GM19372 (cell line): ENCODE data around the gene SMYD1.

Experiments used
- ATAC-seq: cut with Tn5 transposase; IDR thresholded peaks from one replicate; pipeline ENCODE4 v1.9.1; 2021; ENCODE audit warnings: mild to moderate bottlenecking, low read depth, moderate library complexity; ENCODE audit not compliant: unreplicated experiment

SMYD1 gene

GRCh38 chr2:88117973-88118372 lies 50.3 kb downstream of the SMYD1 start:
- ATAC-seq, result no peak

- no peak for ATAC-seq
Measured at GRCh38 chr2:88121678-88122077, 54.1 kb downstream of the SMYD1 start.

GRCh38 chr2:88122141-88122884 lies 54.7 kb downstream of the SMYD1 start:
- ATAC-seq, result no peak

- no peak for ATAC-seq
Measured at GRCh38 chr2:88123164-88123974, 55.7 kb downstream of the SMYD1 start.

GRCh38 chr2:88123975-88124917 lies 56.6 kb downstream of the SMYD1 start:
- ATAC-seq, result no peak

- ATAC-seq, result no peak
Measured at GRCh38 chr2:88125344-88125923, 57.8 kb downstream of the SMYD1 start.

- ATAC-seq, result no peak
Measured at GRCh38 chr2:88125924-88126771, 58.5 kb downstream of the SMYD1 start.

GRCh38 chr2:88126772-88127637 lies 59.4 kb downstream of the SMYD1 start:
- ATAC-seq, result no peak

GRCh38 chr2:88127638-88127887 lies 59.9 kb downstream of the SMYD1 start:
- ATAC-seq, result no peak

GRCh38 chr2:88127888-88128653 lies 60.4 kb downstream of the SMYD1 start, which contains the start of gene FABP1:
TSS of gene FABP1 (minus strand) at chr2:88128062. CDS start at chr2:88128017, 45 bp downstream.
- ATAC-seq, result no peak

- ATAC-seq, result no peak
Measured at GRCh38 chr2:88128654-88129312, 61.2 kb downstream of the SMYD1 start.

GRCh38 chr2:88129313-88129959 lies 61.8 kb downstream of the SMYD1 start:
- ATAC-seq, result no peak

- no peak for ATAC-seq
Measured at GRCh38 chr2:88131201-88131998, 63.8 kb downstream of the SMYD1 start.

GRCh38 chr2:88131999-88132368 lies 64.4 kb downstream of the SMYD1 start:
- ATAC-seq, result no peak

GRCh38 chr2:88133875-88134274 lies 66.2 kb downstream of the SMYD1 start:
- no peak for ATAC-seq

- no peak for ATAC-seq
Measured at GRCh38 chr2:88136817-88137216, 69.2 kb downstream of the SMYD1 start.
